GM18507 (cell line): ENCODE data around the gene TTLL6.
"Not testable (repeated sequence)": the region's sequence is repeated elsewhere in the genome, so short reads cannot be mapped to it uniquely, and the experiment has no call there.

ENCODE experiments used
- DNase-seq: peaks from one replicate; pipeline ENCODE4 v3.0.0; 2011; ENCODE audit warnings: low read depth; ENCODE audit not compliant: insufficient read length; ENCODE audit errors: extremely low spot score
- FAIRE-seq: peaks from 2 replicates; lab custom pipeline; 2011; peaks lifted over from hg19 to GRCh38; lab: Jason Lieb, UNC

TTLL6 gene

DNA sequence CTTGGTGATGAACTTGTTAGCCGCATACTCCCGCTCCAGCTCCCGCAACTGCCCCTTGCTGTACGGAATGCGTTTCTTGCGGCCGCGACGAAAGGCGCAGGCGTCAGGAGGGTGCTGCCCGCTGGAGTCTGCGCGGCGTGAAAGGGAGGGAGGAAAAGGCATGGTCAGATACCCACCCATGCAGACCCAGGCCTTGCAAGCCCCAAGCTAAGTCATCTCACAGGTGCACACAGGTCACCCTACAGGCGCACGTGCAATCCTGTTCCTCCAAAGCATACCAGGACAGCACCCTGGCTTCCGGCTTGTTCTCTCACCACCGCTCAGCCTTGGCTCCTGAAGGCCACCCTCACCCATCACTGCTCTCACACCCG, 90.1 kb downstream of the TTLL6 start:
- no peak for FAIRE-seq
- DNase-seq, result no peak

DNA sequence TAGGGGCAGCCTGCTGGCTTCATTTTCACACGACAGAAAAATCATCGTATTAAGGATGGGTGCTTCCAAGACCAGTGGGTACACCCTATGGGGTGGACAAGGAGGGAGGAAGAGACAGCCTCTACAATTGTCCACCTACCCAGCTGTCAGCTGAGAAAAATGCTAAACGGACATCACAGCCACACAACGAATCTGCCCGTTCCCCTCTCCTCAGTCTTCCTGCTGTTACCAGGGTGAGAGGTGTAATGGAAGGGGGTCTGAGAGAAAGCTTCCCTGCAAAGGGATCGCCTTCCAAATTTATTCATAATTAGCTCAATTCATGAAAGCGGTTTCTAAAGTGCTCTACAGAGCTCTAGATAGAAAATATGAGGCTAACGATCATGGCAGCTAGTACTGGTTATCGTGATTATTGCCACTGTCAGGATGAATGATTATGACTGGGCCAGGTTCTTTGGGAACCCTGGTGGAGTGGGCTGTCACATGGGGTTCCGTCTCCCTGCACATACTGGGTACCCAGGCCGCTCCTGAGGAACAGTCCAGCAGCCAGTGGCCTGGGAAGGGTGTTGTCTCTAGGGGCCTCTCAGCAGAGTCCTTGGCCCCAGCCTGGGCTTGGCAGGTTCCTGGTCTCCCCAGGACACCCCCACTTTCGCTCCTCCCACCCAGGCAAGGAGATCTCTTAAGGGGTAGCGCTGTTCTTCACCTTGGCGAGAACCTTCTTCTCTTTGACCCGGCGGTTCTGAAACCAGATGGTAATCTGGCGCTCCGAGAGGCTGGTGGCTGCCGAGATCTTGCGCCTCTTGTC, 90.7 kb downstream of the TTLL6 start:
- no peak for FAIRE-seq
- DNase-seq, result no peak

DNA sequence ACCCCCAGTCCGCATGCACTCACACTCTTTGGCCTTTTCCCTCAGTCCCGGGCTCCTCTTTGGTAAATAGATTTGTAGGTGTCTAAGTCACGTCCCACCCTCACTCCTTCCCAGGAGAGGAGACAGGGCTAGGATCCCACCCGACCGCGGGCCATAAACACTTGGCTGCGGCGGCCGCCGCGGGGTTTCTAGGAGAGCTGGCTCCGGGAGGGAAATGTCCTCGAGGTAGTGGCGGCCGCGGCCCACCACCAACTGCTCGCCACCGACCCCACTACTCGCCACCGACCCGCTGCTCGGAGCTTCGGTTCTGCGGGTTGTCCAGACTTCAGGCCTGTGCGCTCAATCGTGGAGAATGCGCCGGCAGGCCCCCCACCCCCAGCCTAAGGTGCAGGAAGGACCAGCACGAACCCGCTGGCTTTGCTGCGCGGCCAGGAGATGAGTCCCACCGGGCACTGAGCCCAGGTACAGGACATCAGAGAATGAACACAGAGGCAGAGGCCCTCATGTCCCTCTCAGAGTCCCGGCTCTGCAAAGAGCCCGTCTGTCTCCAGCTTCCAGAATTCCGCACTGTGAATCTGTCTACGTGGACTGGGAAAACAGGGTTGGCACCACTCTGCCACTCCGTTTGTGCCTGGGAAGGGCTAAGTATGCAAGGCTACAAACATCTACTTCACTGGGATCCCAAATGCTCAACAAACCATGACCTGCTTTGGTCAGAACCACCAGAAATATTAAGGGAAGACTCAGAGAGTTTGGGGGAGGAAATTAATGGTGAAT, 91.6 kb downstream of the TTLL6 start:
- no peak for FAIRE-seq
- DNase-seq, result no peak

DNA sequence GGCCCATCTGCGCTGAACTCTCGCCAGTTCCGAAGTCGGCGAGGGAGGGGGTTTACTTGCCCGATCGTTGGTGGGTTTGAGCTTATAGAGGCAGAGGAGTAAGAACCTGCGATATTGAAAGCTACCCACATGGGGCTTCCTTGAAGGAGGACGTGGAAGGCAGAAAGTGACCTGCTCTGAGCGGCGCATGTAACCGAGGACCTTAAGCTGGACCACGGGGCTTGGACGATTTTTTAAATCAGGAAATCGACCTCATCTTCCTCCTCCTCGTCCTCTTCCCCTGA, 92.1 kb downstream of the TTLL6 start:
- no peak for DNase-seq

DNA sequence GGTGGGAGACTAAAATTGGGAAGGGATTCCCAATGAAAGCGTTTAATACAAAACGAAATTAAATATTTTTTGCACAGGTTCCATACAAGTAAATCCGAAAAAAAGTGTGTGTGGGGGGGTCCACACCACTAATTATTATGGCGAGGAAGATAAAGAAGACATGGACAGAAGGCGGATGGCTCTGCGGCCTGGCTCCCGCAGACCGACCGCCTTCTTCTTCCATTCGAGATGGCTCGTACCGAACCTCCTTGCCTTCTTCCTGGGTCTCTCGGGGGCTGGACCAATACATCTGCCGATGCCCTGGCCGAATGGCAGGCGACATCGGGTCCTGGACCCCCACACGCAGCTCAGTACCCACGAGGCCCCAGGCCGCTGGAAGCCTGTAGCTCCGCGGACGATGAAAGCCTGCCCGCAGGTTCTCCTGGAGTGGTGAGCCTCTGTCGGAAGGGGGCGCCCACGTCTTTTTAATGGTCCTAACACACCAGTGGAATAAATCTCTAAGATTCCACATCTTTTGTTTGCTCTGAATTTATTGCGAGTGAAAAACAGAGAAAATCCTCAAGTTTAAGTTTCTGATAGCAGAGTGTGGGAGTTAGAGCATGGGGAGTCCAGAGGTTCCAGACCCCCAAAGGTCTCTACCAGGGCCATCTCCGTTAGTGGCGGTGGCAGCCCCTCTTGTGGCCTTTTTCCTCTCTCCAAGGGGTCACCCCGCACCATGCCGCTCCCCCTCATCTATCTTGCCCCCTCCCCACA, 92.6 kb downstream of the TTLL6 start:
- peak; percentile 67 for FAIRE-seq

More for the DNA sequence above, 92.1 kb downstream of the TTLL6 start:
- FAIRE-seq, result no peak

DNA sequence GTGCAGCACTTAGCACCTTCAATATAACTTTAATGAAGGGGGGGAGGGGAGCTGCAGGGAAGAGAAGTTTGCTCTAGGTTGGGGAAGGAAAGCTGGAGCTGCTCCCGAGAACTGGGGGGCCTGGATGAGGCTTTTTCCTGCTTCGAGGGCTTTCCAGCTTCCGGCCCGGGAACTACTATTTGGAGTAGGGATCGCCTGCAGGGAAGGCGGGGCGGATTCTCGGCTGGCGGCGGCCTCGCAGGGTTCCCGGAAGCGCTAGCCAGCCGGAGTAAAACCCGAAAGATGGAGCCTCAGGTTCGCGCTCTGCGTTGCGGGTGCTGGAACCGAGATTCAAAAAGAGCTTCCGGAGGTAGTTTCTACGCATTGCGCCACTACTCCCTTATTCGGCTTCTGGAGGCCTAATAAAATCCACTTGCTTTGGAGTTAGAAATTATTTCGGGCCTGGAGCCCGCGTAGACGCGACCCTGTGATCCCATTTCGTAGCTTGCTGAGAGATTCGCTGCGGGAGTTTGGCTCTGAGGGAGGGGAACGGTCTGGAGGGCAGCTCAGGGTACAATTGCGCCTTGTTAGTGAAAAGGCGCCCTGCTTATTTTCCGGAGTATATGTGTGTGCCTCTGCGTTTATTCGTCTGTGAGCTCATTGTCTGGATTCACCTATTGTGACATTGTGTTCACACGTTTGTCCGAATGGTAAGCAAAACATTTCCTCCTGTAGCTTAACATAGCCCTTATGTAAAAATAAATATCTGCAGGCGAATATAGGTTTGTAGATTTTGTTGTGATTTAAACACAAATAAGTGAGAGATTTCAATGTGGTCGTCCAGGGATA, 93.4 kb downstream of the TTLL6 start:
- no peak for DNase-seq
- FAIRE-seq, result no peak

More for the DNA sequence above, 92.6 kb downstream of the TTLL6 start:
- peak; percentile 43 for DNase-seq

DNA sequence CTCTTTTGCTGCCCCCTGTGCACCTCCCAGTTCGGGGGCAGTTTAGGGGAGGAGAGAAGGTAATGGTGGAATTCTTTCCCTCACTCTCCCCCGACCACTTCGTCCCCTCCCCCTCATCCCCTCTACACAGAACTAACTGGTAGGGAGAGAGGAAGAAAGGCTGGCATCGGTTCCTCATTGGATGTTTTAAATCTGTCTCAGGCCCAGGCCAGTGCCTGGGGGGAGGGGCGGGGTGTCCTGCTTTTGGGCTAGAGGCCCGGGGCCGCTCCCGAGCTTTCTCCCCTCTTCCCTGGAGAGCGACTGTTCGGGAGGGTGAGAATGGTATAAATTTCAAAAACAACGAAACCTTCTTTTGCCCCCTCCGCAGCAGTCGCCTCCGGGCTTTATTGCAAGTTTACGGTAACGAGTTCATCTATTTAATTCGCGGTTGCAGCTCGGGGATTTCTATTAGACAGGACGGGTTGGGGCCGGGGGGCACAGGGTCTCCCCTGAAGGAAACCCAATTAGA, 94.1 kb downstream of the TTLL6 start, which contains the start of gene PRAC2:
TSS of gene PRAC2 (plus strand) at position 271 of the 508 bp plus-strand sequence. CDS start 1,226 bp downstream, outside the sequence.
- FAIRE-seq (no peak), DNase-seq (no peak)

DNA sequence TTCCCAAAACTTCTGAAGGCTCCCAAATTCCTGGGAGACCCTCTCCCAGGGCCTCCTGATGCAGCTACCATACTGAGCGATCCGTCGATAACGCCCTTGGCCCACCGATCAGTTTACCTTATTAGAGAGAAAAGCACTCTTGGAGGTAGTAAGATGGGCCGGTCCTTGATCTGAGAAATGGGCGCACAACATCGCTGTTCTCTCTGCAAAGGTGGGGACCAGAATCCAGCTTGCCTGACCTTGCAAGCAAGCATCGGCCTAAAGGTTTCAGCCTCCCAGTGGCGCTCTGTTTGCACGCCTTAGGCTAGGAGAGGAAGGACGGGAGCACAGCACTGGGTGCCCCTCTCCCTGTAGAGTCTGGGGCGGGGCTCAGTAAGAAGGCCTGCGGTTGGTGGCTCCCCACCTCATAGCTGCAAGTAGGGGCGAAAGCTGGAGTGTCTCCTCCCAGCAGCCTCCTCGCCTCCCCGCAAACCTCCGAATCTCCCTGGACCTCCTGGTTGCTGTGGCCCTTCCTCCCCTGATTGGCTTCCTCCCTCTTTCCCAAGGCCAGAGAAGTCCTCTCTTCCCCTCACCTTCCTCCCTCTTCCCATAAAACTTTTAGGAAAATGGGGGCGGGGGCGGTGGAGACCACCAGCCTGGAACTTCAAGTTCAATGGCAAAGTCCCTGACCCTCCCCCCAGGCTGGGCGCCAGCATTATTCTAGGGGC, 94.7 kb downstream of the TTLL6 start, which contains the start of gene PRAC1:
TSS of gene PRAC1 (minus strand) at position 318 of the 707 bp plus-strand sequence. CDS start at position 192, 126 bp downstream.
- no peak for FAIRE-seq

DNA sequence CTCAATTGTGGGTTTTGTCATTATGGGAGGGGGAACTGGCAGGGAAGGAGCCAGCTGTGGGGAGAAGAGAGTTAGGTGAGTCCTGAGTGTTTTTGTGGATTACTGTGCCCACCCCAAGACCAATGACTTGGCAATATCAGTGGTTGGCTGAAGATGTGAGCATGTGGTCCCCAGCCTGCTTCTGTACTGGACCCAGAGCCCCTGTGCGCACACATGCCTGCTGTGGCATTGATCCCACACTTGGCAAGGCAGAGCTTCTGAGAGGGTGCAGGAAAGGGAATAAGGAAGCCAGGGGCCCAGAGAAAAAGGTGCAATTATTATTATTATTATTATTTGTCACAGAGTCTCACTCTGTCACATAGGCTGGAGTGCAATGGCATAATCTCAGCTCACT, 96.0 kb downstream of the TTLL6 start:
- no peak for DNase-seq

More for the DNA sequence above, 94.7 kb downstream of the TTLL6 start, which contains the start of gene PRAC1:
- no peak for DNase-seq

DNA sequence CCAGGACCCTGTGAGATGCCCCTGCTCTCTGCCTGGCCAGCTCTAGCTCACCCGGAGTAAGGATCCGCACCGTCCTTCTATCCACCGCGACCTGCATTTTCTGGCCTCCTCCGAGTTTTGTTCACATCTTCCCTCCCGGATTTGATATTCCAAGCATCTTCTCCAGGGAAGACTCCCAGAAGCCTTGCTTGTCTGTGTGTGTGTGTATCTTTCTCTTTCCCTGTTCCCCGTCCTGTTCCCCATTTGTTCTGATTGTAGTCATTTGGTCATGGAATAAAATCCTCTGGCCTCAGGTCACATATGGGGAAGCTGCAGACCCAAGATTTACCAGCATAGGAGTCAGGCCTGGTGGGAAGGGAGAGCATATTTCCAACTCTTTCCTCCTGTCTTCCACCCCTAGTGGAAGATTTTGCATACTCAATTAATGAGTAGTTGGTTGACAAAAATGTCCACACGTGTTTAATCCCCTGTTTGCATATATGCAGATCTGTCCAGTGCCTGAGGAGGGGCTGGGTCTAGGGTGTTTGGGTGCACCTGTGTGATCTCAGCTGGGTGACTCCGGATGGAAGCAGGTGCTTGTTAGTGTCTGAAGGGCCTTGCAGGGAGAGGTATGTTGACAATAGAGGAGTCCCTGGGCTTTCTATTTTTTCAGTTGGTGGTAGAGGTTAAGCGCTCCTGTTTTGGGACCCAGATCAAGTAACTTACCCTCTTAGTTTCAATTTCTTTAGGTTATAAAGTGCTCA, 96.6 kb downstream of the TTLL6 start:
- DNase-seq (no peak), FAIRE-seq (no peak)

More for the DNA sequence above, 96.0 kb downstream of the TTLL6 start:
- no peak for FAIRE-seq

DNA sequence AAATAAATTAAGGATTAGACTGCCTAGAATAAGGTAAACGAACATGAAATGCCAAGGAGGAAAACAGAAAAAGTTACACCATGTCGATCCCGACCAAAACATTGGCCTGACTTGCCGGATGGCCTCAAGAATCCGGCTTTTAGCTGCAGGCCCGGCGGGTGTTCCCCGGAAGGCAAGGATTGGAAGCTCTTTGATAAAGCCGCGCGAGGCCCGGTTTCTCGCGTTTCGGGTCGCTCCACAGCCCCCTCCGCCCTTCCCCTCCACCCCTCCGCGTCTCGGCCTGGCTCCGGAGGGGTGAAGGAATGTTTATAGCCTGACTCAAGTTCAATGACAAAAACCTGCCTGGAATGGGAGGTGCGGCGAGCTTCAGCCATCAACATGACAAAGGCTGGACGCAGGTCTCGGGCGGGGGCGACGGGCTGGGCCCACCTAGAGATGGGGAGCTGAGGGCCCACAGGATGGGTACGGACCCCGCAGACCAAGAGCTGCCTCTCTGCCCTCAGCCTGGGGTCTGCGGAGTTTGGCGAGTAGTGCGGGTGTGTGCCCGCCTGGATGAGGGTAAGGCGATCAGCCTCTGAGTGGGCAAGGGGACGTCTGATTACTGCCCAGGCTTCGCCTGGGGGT, 97.3 kb downstream of the TTLL6 start:
- FAIRE-seq (no peak), DNase-seq (no peak)

DNA sequence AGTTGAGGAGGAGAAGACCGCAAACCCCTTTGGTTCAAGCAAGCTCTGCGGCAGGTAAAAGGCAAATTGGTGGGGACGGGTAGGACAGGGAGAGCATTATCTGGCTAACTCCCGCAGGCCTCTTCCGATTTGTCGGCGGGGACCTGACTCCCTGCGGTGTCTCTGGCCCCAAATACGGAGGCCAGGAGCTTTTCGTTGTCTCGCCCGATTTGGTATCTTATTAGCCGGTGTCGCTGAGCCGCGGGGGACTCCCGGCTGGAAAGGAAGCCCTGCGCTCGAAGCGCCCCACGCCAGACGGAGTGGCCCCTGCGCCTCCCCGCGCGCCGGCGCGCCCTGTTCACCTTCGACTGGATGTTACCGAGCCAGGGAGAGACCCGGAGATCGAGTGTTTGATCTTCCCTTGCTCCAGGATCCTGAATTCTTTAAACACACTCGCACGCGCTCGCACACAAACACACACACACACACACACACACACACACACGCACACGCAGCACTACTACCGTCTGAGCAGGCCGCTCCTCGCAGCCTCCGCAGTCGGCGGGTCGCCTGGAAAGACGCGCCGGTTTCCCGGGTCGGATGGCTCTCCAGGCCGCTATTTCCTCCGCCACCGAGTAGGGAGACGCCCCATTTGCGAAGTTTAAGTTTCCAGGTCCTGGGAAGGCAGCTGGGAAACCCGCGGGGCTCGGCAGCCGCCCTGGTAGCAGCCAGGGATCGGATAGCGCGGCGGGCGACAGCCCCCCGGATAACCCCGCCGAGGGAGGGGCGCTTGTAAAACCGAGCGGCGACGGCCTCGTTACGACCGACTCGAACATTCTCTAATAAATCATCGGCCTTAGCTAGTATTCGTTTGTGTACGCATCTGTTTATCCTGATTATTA, 98.0 kb downstream of the TTLL6 start:
- FAIRE-seq (no peak), DNase-seq (no peak)

DNA sequence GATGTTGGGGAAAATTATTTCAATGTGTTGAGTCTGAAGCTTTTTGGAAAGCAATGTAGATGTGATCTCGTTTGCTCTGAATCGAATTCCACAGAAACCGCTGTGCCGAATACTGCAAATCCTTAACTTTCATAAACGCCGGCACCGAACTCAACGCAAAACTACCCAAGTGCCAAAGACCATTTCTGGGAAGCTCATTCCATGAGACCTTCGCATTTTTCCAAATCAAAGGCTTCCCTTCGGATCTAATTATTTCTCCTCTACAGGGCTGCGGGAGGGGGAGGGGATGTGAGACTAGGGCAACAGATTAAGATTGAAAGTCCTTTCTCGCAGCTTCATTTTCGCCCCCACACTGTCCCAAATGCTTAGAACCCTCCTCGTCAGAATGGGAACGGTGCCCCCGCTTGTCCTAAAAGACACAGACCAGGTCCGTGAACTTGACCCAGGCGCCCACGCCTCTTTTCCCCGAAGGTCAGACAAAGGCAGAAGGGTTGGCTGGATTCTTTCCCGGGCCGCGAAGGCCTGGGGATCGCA, 98.7 kb downstream of the TTLL6 start:
- FAIRE-seq (no peak), DNase-seq (no peak)

DNA sequence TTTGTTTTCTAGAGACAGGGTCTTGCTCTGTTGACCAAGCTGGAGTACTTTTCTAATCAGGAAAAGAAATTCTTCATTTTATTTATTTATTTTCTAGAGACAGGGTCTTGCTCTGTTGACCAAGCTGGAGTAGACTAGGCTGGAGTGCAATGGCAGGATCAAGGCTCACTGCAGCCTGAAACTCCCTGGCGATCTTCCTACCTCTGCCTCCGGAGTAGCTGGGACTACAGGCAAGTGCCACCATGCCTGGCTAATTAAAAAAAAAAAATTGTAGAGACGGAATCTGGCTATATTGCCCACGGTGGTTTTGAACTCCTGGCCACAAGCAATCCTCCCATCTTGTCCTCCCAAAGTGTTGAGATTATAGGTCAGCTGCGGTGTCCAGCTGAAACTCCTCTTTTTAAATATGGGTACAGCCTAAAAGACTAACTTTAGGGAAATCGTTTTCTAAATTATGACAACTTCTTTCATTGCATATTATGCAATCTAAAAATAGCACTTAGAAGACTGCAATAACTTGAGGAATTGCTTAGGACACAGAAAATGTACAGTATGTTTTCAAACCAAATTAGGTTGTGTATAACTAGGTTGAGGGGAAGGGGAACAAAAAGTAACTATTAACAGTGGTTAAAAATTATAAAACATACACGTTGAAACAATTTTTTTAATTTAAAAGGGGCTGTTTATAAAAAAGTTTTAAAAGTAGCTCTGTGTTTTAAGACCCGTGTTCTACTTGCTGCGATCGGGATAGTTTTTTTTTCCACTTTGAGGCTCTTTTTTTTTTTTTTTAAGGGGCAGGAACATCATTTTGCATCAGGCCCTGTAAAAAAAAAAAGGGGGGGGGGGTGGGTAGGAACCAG, 99.4 kb downstream of the TTLL6 start:
- no peak for DNase-seq

DNA sequence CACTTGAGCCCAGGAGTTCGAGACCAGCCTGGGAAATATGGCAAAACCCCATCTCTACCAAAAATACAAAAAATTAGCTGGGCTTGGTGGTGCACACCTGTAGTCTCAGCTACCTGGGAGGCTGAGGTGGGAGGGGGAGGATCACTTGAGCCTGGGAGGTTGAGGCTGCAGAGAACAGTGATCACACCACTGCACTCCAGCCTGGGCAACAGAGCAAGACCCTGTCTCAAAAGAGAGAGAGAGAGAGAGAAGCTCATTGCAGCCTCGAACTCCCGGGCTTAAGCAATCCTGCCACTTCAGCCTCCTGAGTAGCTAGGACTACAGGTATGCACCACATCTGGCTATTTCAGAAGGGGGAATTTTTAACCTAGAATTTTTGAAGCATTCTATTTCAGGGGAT, 100.5 kb downstream of the TTLL6 start:
- not testable (repeated sequence) for DNase-seq, FAIRE-seq

More for the DNA sequence above, 99.4 kb downstream of the TTLL6 start:
- no peak for FAIRE-seq
